NCI-H128 (cell line): ENCODE measurements around the gene MSI2.

Experiments
- DNase-seq: peaks from one replicate; lab custom pipeline; 2025; ENCODE audit not compliant: unreplicated experiment; lab: John Stamatoyannopoulos, UW

Gene MSI2

GRCh38 chr17:57453841-57454425, 197.6 kb downstream of the MSI2 start:
- DNase-seq: no peak

GRCh38 chr17:57454729-57455062, 198.4 kb downstream of the MSI2 start:
- DNase-seq: no peak

GRCh38 chr17:57455063-57455914, 199.0 kb downstream of the MSI2 start:
- DNase-seq: no peak

- no peak for DNase-seq
These were observed 200.3 kb downstream of the MSI2 start for GRCh38 chr17:57456622-57457021.

GRCh38 chr17:57457188-57457587, 200.9 kb downstream of the MSI2 start:
- DNase-seq: no peak

- DNase-seq: no peak
These were observed 202.5 kb downstream of the MSI2 start for GRCh38 chr17:57458718-57459285.

GRCh38 chr17:57459286-57459915, 203.1 kb downstream of the MSI2 start:
- DNase-seq: no peak

GRCh38 chr17:57461082-57461481, 204.8 kb downstream of the MSI2 start:
- no peak for DNase-seq

- DNase-seq: no peak
These were observed 205.8 kb downstream of the MSI2 start for GRCh38 chr17:57462007-57462579.

GRCh38 chr17:57463103-57463885, 207.0 kb downstream of the MSI2 start:
- DNase-seq: no peak

GRCh38 chr17:57464191-57464864, 208.0 kb downstream of the MSI2 start:
- no peak for DNase-seq

GRCh38 chr17:57465610-57466009, 209.3 kb downstream of the MSI2 start:
- DNase-seq: no peak

- no peak for DNase-seq
These were observed 209.7 kb downstream of the MSI2 start for GRCh38 chr17:57466017-57466471.

GRCh38 chr17:57466521-57466920, 210.2 kb downstream of the MSI2 start:
- DNase-seq: no peak

GRCh38 chr17:57467226-57467625, 210.9 kb downstream of the MSI2 start:
- DNase-seq: no peak

- DNase-seq: no peak
These were observed 211.5 kb downstream of the MSI2 start for GRCh38 chr17:57467801-57468200.

GRCh38 chr17:57468932-57469775, 212.8 kb downstream of the MSI2 start:
- no peak for DNase-seq

GRCh38 chr17:57470906-57471305, 214.6 kb downstream of the MSI2 start:
- DNase-seq: no peak

- no peak for DNase-seq
These were observed 215.6 kb downstream of the MSI2 start for GRCh38 chr17:57471868-57472368.
